Breast epithelium (tissue), 4 donors: ENCODE results near the gene FHDC1. TPM values are rescaled to one million over a fixed set of nuclear protein-coding genes. Genes with fewer than 3 reads are reported as not detected.

Experiments used
- DNase-seq, 2 donors: peaks; one replicate each; pipeline ENCODE4 v3.0.0-alpha.2; 2019; ENCODE audit warnings: low spot score in 2 of 2
- H3K27ac ChIP-seq, 2 donors: fragments of 200-600 bp; sonication (generic) in 1 of 2; one replicate each; pipeline ENCODE4 v1.5.1; 2016 to 2019; ENCODE audit warnings: mild to moderate bottlenecking in 1 of 2
- H3K27me3 ChIP-seq, 2 donors: fragments of 200-600 bp; sonication (generic) in 1 of 2; one replicate each; pipeline versions ENCODE4 v1.5.1 to v1.6.0; 2017 to 2019; ENCODE audit warnings: control low read depth in 1 of 2, mild to moderate bottlenecking in 1 of 2
- H3K36me3 ChIP-seq: fragments of 200-600 bp; one replicate; pipeline ENCODE4 v1.5.1; 2019
- H3K4me1 ChIP-seq, 2 donors: fragments of 200-600 bp; sonication (generic); one replicate each; pipeline ENCODE4 v1.5.1; 2016 to 2019; ENCODE audit warnings: control low read depth in 1 of 2
- H3K4me3 ChIP-seq, 3 donors: fragments of 200-600 bp; sonication (generic); 1 replicate in 2 of 3; 2 replicates in 1 of 3; pipeline ENCODE4 v1.5.1; 2016 to 2019; ENCODE audit warnings: mild to moderate bottlenecking in 3 of 3, moderate library complexity in 2 of 3
- H3K9me3 ChIP-seq, 2 donors: fragments of 200-600 bp; sonication (generic) in 1 of 2; one replicate each; pipeline ENCODE4 v1.5.1; 2016 to 2019; ENCODE audit warnings: control low read depth in 1 of 2
- CTCF ChIP-seq, 3 donors: fragments of 450-650 bp; IDR thresholded peaks; one replicate each; pipeline ENCODE4 v1.5.1; 2016 to 2017; ENCODE audit warnings: antibody characterized with exemption in 3 of 3, mild to moderate bottlenecking in 3 of 3, moderate library complexity in 3 of 3
- POLR2A ChIP-seq: fragments of 450-650 bp; IDR thresholded peaks from one replicate; pipeline ENCODE4 v1.6.1; 2016; ENCODE audit warnings: antibody characterized with exemption, mild to moderate bottlenecking, moderate library complexity
- POLR2AphosphoS5 ChIP-seq, 3 donors: sonication (generic); formaldehyde crosslinking; IDR thresholded peaks; one replicate each; pipeline ENCODE4 v1.6.1; 2017; ENCODE audit warnings: antibody characterized with exemption in 3 of 3
- intact Hi-C: fragments of 100-400 bp; cut with DNase I; formaldehyde crosslinking; loops from one replicate; pipeline ENCODE4 v1.15.1; 2023; ENCODE audit warnings: low total_unique reads
- total RNA-seq, 3 donors: library from RNA; depleted of rRNA; stranded (reverse); fragments of >200 nt; gene quantifications; one replicate each; pipeline ENCODE4 v1.1.0, GENCODE V29; 2016

FHDC1 gene
- total RNA-seq, 3 donors from 2014 or later = 0.48 to 2.3 (median 2.0) TPM

- no peak for TF ChIP-seq POLR2AphosphoS5 (IDR thresholded peaks at IDR 0.05)
- TF ChIP-seq POLR2A = no peak
- TF ChIP-seq CTCF (IDR thresholded peaks at IDR 0.05) = no peak
- Histone ChIP-seq H3K36me3 (no peaks in the 10 kb centered on the region), H3K27ac (no peak overlapping the region), H3K4me3 (no peak overlapping the region), H3K27me3 (no peaks in the 10 kb centered on the region), H3K4me1 (no peaks in the 10 kb centered on the region), H3K9me3 (no peaks in the 10 kb centered on the region)
- intact Hi-C loops = no loop called here
- DNase-seq = no peak
Observed at GRCh38 chr4:152974468-152975379, 38.6 kb downstream of the FHDC1 start.

DNA sequence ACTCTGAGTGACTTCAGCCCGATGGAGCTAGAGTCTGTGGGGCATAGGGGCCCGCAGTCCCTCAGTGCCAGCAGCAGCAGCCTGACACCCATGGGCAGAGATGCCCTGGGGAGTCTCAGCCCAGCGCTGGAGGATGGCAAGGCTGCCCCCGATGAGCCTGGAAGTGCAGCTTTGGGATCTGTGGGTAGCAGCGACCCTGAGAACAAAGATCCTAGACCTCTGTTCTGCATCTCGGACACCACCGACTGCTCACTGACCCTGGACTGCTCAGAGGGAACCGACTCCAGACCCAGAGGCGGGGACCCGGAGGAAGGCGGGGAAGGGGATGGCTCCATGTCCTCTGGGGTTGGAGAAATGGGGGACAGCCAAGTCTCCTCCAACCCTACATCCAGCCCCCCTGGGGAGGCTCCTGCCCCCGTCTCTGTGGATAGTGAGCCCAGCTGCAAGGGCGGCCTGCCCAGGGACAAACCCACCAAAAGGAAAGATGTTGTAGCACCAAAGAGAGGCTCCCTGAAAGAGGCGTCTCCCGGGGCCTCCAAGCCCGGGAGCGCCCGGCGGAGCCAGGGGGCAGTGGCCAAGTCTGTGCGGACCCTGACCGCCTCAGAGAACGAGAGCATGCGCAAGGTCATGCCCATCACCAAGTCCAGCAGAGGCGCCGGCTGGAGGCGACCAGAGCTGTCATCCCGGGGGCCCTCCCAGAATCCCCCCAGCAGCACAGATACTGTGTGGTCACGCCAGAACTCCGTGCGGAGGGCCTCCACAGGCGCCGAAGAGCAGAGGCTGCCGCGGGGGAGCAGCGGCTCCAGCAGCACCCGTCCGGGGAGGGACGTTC is 39.5 kb downstream of the FHDC1 start:
- no peaks in the 10 kb centered on the region for H3K4me1 ChIP-seq
- H3K36me3 ChIP-seq = no peaks in the 10 kb centered on the region
- intact Hi-C loops = no loop called here
- H3K27me3 ChIP-seq = no peaks in the 10 kb centered on the region
- no peak for DNase-seq
- H3K27ac ChIP-seq = no peak overlapping the region
- no peak overlapping the region for H3K4me3 ChIP-seq
- H3K9me3 ChIP-seq = no peaks in the 10 kb centered on the region
- TF ChIP-seq POLR2A (no peak), CTCF (IDR thresholded peaks at IDR 0.05) (no peak)

GRCh38 chr4:152976212-152976761 is 40.2 kb downstream of the FHDC1 start:
- Histone ChIP-seq H3K27me3 (no peaks in the 10 kb centered on the region), H3K27ac (no peak overlapping the region), H3K36me3 (no peaks in the 10 kb centered on the region), H3K4me1 (no peaks in the 10 kb centered on the region), H3K9me3 (no peaks in the 10 kb centered on the region), H3K4me3 (no peak overlapping the region)
- no peak for TF ChIP-seq POLR2AphosphoS5 (IDR thresholded peaks at IDR 0.05)
- no peak for TF ChIP-seq CTCF (IDR thresholded peaks at IDR 0.05)
- TF ChIP-seq POLR2A = no peak
- intact Hi-C loops = no loop called here
- DNase-seq = no peak

DNA sequence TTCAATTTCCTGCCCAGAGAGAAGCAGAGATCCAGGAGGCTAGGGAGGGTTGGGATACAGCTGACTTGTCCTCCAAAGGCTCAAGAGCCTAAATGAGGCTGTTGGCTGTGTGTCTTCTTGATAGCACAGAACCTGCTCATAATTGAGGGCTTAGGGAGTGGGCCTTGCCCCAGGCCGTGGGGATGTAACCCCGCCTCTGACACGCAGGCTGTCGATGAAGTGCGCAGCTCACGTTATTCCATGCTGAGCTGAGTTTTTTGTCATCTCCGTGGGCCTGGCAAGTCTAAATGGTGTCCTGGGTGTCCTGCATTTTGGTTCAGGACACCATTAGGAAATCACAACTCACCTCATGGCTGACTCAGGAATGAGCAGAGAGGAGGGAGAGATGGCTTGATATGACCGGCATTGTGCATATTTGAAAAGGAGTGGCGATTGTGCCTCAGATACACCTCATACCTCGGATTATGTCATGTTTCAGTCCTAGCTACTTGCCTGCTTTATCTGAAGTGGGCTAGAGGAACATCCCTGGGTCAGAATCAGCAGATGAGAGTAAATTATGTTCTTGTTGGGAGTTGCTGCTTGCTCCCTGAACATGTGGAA is 43.7 kb downstream of the FHDC1 start:
- no peaks in the 10 kb centered on the region for H3K27me3 ChIP-seq
- no peak for DNase-seq
- no peak overlapping the region for H3K27ac ChIP-seq
- TF ChIP-seq POLR2AphosphoS5 (IDR thresholded peaks at IDR 0.05) (no peak), POLR2A (no peak), CTCF (IDR thresholded peaks at IDR 0.05) (no peak)
- no peak overlapping the region for H3K4me3 ChIP-seq
- H3K4me1 ChIP-seq = no peaks in the 10 kb centered on the region
- intact Hi-C loops = no loop called here
- H3K36me3 ChIP-seq = no peaks in the 10 kb centered on the region
- no peaks in the 10 kb centered on the region for H3K9me3 ChIP-seq
